Gastroesophageal sphincter (tissue), 4 donors: ENCODE measurements around the gene EPS8L3. TPM values are rescaled to one million over a fixed set of nuclear protein-coding genes. Genes with fewer than 3 reads are reported as not detected.

Experiments used
- ATAC-seq: fragments of 150-250 bp; one replicate; pipeline ENCODE4 v1.9.1; 2016; ENCODE audit warnings: mild to moderate bottlenecking, moderate library complexity
- H3K27ac ChIP-seq, 4 donors: fragments of 200-600 bp; sonication (generic) in 3 of 4; 1 replicate in 3 of 4; 2 replicates in 1 of 4; pipeline ENCODE4 v1.5.1; 2016 to 2019
- H3K27me3 ChIP-seq: fragments of 200-600 bp; sonication (generic); one replicate; pipeline ENCODE4 v1.5.1; 2019
- H3K36me3 ChIP-seq, 2 donors: fragments of 200-600 bp; sonication (generic); one replicate each; pipeline ENCODE4 v1.5.1; 2019; ENCODE audit warnings: control low read depth in 1 of 2
- H3K4me1 ChIP-seq, 3 donors: fragments of 200-600 bp; sonication (generic); 1 replicate in 2 of 3; 2 replicates in 1 of 3; pipeline ENCODE4 v1.5.1; 2016 to 2019; ENCODE audit warnings: control low read depth in 2 of 3
- H3K4me3 ChIP-seq, 2 donors: fragments of 200-600 bp; sonication (generic); one replicate each; pipeline ENCODE4 v1.5.1; 2019; ENCODE audit warnings: mild to moderate bottlenecking in 1 of 2, moderate library complexity in 1 of 2
- H3K9me3 ChIP-seq, 3 donors: fragments of 200-600 bp; sonication (generic); one replicate each; pipeline ENCODE4 v1.5.1; 2017 to 2019; ENCODE audit warnings: control low read depth in 2 of 3
- CTCF ChIP-seq, 4 experiments: fragments of 200-600 bp in 2 of 4; fragments of 450-650 bp in 2 of 4; sonication (generic) in 1 of 4; IDR thresholded peaks; one replicate each; pipeline ENCODE4 v1.5.1; 2017 to 2019; ENCODE audit warnings: antibody characterized with exemption in 4 of 4, mild to moderate bottlenecking in 2 of 4, moderate library complexity in 2 of 4
- EP300 ChIP-seq: sonication (generic); formaldehyde crosslinking; IDR thresholded peaks from one replicate; pipeline ENCODE4 v1.6.1; 2017; ENCODE audit warnings: antibody characterized with exemption, mild to moderate bottlenecking
- POLR2A ChIP-seq, 2 donors: fragments of 450-650 bp; IDR thresholded peaks; one replicate each; pipeline ENCODE4 v1.6.1; 2017; ENCODE audit warnings: antibody characterized with exemption in 2 of 2, mild to moderate bottlenecking in 2 of 2, moderate library complexity in 1 of 2
- POLR2AphosphoS5 ChIP-seq: sonication (generic); formaldehyde crosslinking; IDR thresholded peaks from one replicate; pipeline ENCODE4 v1.6.1; 2017; ENCODE audit warnings: antibody characterized with exemption
- WGBS, 2 donors: methylation state at CpG; one replicate each; pipeline ENCODE4 v1.1.5; 2018; ENCODE audit warnings: low coverage in 1 of 2; 5-methylcytosine and 5-hydroxymethylcytosine counted together
- total RNA-seq, 4 donors: library from RNA; depleted of rRNA; stranded (reverse); fragments of >200 nt; gene quantifications; one replicate each; pipeline ENCODE4 v1.1.0, GENCODE V29; 2016

Gene EPS8L3
- total RNA-seq, 4 donors from 2014 or later = 0.12 TPM; not detected in 3

GRCh38 chr1:109771712-109772657 lies 8.3 kb upstream of the EPS8L3 start:
- Histone ChIP-seq H3K27me3 (no peaks in the 10 kb centered on the region), H3K27ac (no peak overlapping the region), H3K4me3 (no peak overlapping the region), H3K36me3 (no peaks in the 10 kb centered on the region), H3K9me3 (no peaks in the 10 kb centered on the region), H3K4me1 (peaks cover 0 to 13% (median 2%) of the 10 kb centered on the region in 3 donors)
- TF ChIP-seq POLR2A (IDR thresholded peaks at IDR 0.05) = no peak
- no peak for TF ChIP-seq EP300
- no peak for TF ChIP-seq POLR2AphosphoS5
- TF ChIP-seq CTCF (IDR thresholded peaks at IDR 0.05) = no peak
- ATAC-seq = no peak
- 74% methylated on average over 3 of the region's 10 CpGs; no CpG with 5 or more reads in 1 of the 2 donors for WGBS, 2 donors

- ATAC-seq = no peak
- Histone ChIP-seq H3K36me3 (no peaks in the 10 kb centered on the region), H3K4me1 (peaks cover 0 to 10% (median 0%) of the 10 kb centered on the region in 3 donors), H3K9me3 (no peaks in the 10 kb centered on the region), H3K4me3 (no peak overlapping the region), H3K27ac (no peak overlapping the region), H3K27me3 (no peaks in the 10 kb centered on the region)
- WGBS, 2 donors = 66% methylated on average over 4 of the region's 11 CpGs; no CpG with 5 or more reads in 1 of the 2 donors
- TF ChIP-seq CTCF (IDR thresholded peaks at IDR 0.05) (no peak), EP300 (no peak), POLR2AphosphoS5 (no peak), POLR2A (IDR thresholded peaks at IDR 0.05) (no peak)
Observed at GRCh38 chr1:109770331-109771095, 6.8 kb upstream of the EPS8L3 start.

- Histone ChIP-seq H3K4me1 (peaks cover 0 to 10% (median 0%) of the 10 kb centered on the region in 3 donors), H3K4me3 (no peak overlapping the region), H3K27ac (no peak overlapping the region), H3K9me3 (no peaks in the 10 kb centered on the region), H3K36me3 (no peaks in the 10 kb centered on the region), H3K27me3 (no peaks in the 10 kb centered on the region)
- no peak for ATAC-seq
- 81 to 82% methylated on average over 8 to 11 of the region's 11 CpGs for WGBS, 2 donors
- TF ChIP-seq EP300 (no peak), CTCF (IDR thresholded peaks at IDR 0.05) (no peak), POLR2A (IDR thresholded peaks at IDR 0.05) (no peak), POLR2AphosphoS5 (no peak)
Observed at GRCh38 chr1:109769330-109770078, 5.8 kb upstream of the EPS8L3 start.

GRCh38 chr1:109768820-109769219 lies 5.1 kb upstream of the EPS8L3 start:
- no peaks in the 10 kb centered on the region for H3K9me3 ChIP-seq
- no peak for TF ChIP-seq POLR2AphosphoS5
- TF ChIP-seq POLR2A (IDR thresholded peaks at IDR 0.05) = no peak
- TF ChIP-seq CTCF (IDR thresholded peaks at IDR 0.05) = no peak
- TF ChIP-seq EP300 = no peak
- H3K27ac ChIP-seq = no peak overlapping the region
- no peaks in the 10 kb centered on the region for H3K36me3 ChIP-seq
- WGBS, 2 donors = 53 to 81% methylated on average over 3 to 7 of the region's 7 CpGs
- no peak for ATAC-seq
- no peak overlapping the region for H3K4me3 ChIP-seq
- peaks cover 0 to 6% (median 0%) of the 10 kb centered on the region in 3 donors for H3K4me1 ChIP-seq
- no peaks in the 10 kb centered on the region for H3K27me3 ChIP-seq
